Myocyte (in vitro differentiated cells): Measurements from ENCODE around the gene RASIP1. TPM values are rescaled to one million over a fixed set of nuclear protein-coding genes. Genes with fewer than 3 reads are reported as not detected.
A peak's percentile ranks its signal among the peaks of the same experiment; 100 is the strongest.
"Not testable (repeated sequence)": the region's sequence is repeated elsewhere in the genome, so short reads cannot be mapped to it uniquely, and the experiment has no call there.

Experiments used
- DNase-seq: peaks from one replicate; pipeline ENCODE4 v3.0.0-alpha.2; 2012; ENCODE audit warnings: low read depth
- total RNA-seq: library from RNA; depleted of rRNA; stranded (reverse); fragments of >200 nt; gene quantifications from 2 replicates; pipeline ENCODE4 v1.2.3, GENCODE V29; 2014

Gene RASIP1
- total RNA-seq, 1 donor from 2014 or later = 0.05 TPM

- no peak for DNase-seq
These were observed 5.8 kb downstream of the RASIP1 start for GRCh38 chr19:48734625-48735024.

DNA sequence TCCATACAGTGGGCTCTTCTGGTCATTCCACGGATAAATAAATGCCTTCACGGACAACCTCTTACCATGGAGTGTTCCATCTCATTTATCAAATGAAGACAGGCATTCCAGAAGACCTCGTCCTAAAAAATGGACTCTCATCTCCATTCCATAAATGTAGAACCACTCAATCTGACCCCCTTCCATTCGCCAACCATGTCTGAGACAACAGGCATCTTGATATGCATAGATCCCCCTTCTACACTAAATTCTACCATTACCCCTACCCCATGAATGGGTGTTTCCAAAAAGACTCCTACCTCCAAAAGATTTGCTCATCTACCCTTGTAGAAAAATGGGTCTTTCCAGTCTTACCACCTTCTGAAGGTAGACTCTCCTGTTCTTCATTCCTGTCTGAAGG lies 9.0 kb downstream of the RASIP1 start:
- no peak for DNase-seq

DNA sequence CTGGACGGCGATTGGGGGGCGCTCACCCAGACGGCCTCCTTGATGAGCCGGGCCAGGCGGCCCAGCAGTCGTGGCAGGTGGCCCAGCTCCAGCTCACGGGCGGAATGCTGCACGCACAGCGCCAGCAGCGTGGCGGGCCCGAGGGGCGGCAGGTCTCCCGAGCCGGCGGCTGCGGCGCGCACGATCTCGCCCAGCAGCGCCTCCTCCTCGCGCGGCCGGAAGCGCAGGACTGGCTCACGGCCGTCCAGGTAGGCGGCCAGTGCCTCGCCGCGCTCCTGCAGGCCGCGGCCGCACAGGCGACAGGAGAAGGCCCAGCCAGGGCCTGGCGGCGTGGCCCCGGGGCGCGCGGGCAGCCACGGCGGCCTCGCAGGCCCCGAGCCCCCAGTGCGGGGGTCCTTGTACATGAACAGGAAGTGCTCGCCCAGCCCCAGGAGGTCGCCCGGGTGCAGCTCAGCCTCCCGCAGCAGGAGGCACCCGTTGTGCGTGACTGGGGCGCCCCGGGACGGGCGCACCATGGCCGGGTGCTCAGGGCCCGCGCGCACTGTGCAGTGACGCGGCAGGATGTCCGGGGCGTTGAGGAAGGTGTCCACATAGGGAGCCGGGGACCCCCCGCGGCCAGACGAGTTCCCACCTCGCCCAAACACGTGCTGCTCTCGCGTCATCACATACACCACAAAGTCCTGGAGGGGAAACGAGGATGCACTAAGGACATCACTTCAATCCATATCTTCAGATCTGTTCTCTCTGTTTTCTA lies 11.3 kb downstream of the RASIP1 start:
- no peak for DNase-seq

DNA sequence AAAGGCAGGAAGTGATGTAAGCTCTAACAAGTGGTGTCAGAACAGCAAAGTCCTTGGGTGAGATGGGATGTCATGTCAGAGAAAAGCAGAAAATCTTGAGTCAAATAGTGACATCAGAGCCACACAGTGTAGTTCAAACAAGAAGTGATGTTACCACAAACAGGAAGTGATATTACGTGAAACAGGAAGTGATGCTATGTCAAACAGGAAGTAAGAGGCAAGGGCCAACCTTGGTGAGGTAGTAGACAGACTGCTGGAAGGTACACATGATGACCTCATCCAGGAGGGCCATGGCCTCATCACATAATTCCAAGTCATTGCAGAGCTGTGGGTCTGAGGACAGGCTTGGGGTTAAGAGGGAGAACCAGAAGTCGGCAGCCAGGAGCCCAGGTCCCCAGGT lies 13.9 kb downstream of the RASIP1 start:
- DNase-seq = no peak

GRCh38 chr19:48724796-48725753 lies 15.3 kb downstream of the RASIP1 start:
- DNase-seq = peak; percentile 74

GRCh38 chr19:48722196-48722708 lies 18.2 kb downstream of the RASIP1 start:
- DNase-seq = no peak

DNA sequence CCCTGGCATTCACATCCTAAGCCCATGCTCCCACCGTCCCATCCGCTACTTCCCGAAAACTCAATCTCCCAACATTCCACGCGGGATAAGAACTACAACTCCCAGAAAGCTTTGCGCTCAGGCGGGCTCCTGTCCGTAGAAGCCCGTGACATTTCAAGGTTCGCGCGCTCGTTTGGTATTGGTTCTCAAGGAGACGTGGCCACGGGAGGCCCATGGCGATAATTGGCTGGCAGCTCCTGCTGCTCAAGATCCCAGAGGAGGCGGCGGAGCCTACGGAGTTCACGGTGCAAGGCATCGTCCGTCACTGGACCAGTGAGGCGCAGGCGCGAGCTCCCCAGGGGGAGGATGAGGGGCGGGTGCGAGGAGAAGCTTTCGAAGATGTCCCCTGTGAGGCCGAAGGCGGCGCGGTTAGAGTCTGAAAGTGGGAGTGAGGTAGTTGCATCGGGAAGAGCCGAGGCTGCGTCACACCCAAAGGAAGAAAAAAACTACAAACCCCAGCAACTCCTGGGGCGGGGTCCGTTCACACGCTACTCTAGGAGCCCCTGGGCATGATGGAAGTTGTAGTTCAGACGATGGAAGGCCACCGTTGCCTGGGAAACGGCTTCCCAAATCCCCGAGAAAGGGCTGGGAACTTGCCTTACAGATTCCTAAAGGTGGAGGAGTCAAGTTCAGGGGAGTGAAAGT lies 19.7 kb downstream of the RASIP1 start:
- DNase-seq = peak; percentile 100

DNA sequence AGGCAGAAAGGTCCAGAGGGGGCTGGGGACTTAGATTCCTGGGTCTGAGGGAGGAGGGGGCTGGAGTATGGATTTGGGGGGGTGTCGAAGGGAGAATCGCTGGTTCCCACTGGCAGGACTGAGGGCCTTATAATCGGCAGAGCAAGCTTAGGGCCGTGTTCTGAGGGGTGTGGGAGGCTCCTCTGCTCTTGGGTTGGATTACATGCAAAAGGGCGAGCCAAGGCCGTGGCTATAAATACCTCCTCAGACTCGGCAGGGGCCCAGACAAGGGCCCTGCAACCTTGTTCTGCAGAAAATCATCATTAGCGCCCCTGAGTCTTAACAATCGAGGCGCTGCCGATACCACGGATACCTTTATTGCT lies 20.2 kb downstream of the RASIP1 start:
- no peak for DNase-seq

GRCh38 chr19:48719263-48720171 lies 20.9 kb downstream of the RASIP1 start, which contains the start of gene MAMSTR:
Gene MAMSTR, minus strand, starts transcription at chr19:48719725. Its CDS starts 694 bp downstream, at chr19:48719031.
- DNase-seq = peak; percentile 78

- no peak for DNase-seq
These were observed 21.6 kb downstream of the RASIP1 start for GRCh38 chr19:48718711-48719231.

- DNase-seq = not testable (repeated sequence)
These were observed 22.3 kb downstream of the RASIP1 start for GRCh38 chr19:48718106-48718505.

- peak; percentile 75 for DNase-seq
These were observed 23.7 kb downstream of the RASIP1 start for GRCh38 chr19:48716562-48717291.

- peak; percentile 71 for DNase-seq
These were observed 24.7 kb downstream of the RASIP1 start for GRCh38 chr19:48715681-48716171.

DNA sequence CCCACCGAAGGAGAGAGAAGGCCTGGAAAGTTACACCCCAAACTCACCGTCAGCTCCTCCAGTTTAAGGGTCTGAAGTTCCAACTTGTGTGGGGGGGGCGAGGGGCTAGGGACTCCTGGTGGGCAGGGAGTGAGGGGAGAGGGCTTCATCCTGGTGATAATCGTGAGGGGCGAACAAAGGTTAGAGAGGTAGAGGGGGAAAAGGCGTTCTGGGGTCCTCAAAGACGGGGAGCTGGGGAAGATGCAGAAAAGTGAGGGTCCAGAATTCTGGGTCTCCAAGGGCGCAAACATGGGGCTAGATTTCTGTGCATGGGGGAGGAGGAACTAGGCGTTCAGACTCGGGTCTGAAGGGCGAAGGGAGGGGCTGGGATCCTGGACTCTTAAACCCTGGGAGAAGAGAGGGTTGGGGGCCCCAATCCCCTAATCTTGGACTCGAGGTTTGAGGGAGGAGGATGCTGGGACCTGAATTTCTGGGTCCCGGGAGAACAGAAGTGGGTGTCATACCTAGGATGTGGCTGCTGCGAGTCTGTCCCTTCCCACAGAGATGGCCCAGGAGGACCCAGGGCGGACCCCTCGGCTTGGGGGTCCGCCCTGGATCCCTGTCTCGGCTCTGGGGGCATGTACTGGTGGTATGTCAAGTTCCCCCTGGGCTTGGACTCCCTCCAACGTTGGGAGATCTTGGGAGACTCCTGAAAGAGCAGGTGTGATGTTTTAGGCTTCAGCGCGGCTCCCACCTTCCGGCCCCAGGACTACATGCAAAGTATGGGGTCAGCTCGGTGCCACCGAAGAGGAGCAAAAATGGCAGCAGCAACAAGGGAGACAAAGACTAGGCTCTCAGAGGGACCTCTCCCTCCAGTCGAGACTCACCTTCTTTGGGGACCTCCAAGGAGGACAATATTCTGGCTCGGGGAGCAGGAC lies 25.4 kb downstream of the RASIP1 start:
- DNase-seq = peak; percentile 22

DNA sequence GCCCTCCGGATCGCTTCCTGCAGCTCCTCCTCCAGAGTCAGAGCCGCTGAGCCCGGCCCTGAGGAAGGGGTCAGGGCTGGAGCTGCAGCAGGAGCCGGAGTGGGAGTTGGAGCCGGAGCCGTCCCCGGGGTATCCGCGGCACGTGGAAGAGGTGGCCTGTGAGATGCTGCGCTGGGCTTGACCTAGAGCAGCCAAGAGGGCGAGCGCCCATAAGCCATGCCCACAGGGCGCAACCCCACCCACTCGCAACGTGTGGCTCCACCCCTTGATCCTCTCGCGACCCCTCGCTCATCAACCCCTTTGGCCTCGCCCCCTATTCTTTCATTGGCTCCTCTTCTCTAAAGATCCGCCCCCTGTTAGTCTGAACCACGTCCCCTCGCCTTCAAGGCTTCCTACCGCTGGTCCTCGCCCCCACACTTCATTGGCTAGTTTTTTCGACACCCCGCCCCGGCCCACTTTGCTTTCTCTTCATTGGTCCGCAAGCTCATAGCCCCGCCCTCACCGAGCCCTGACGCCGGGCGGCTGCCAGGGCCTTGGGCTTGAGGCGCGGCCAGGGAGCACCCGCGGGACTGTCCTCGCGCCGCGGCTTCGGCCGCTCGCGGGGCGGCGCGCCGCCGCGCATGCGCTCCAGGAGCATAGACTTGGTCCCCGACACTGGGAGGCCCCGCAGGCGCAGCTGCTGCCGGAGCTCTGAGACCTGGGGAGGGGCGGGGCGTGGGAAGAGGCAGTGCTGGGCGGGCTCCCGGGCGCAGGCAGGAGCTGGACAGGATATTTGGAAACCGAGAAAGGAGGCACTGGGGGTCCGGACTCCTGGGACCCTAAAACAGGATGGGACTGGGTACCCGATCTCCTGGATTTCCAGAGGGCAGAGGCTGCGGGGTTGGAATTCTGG lies 26.3 kb downstream of the RASIP1 start:
- DNase-seq = peak; percentile 100

DNA sequence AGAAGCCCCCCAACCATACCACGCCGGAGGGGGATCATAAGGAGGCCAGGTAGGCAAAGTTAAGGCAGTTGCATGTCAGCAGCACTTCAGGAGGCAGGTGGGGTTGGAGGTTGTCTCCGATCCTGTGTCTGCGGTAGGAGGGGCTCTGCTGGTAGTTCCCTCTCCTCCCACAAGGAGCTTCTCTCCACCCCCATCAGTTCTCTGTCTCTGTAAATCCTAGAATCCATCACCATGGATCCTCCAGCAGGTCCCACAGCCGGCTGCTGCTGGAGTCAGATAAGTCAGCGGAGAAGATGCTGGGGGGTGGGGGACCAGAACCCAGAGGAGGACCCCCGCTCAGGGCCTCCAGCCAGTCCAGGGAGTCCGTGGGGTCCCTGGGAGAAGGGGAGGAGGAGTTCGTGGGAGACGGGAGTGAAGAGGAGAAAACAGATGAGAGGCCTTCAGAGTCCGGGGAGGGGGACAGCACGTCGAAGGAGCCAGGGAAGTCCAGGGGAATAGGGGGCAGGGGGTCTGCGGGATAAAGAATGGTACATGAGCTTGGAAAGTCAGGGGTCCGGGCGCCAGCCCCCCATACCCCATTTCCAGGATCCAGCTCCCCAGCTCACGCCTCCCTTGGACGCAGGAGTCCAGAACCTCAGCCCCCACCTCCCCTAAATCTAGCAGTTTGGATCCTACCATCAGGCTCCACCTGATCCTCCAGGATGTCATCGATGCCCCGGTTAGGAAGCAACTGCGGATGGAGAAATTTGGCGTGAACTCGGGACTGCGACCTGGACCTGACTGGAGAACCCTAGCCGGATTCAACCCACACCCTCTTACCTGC lies 27.2 kb downstream of the RASIP1 start:
- DNase-seq = no peak
